Measurements from ENCODE around the gene EPB41L4B.
"Not testable (repeated sequence)": the region's sequence is repeated elsewhere in the genome, so short reads cannot be mapped to it uniquely, and the experiment has no call there.

EPB41L4B gene

GRCh38 chr9:109295221-109296130, 25.4 kb downstream of the EPB41L4B start:
- DNase-seq = no peak

- DNase-seq = no peak
These were observed 30.5 kb downstream of the EPB41L4B start for GRCh38 chr9:109290385-109290784.

- DNase-seq = no peak
These were observed 30.9 kb downstream of the EPB41L4B start for GRCh38 chr9:109289931-109290330.

GRCh38 chr9:109289186-109289585, 31.7 kb downstream of the EPB41L4B start:
- DNase-seq = no peak

GRCh38 chr9:109286981-109287380, 33.9 kb downstream of the EPB41L4B start:
- no peak for DNase-seq

GRCh38 chr9:109286571-109286977, 34.3 kb downstream of the EPB41L4B start:
- no peak for DNase-seq

- DNase-seq = not testable (repeated sequence)
These were observed 37.2 kb downstream of the EPB41L4B start for GRCh38 chr9:109283672-109284071.

- DNase-seq = no peak
These were observed 37.8 kb downstream of the EPB41L4B start for GRCh38 chr9:109283012-109283411.

GRCh38 chr9:109282302-109282701, 38.6 kb downstream of the EPB41L4B start:
- DNase-seq = no peak

- no peak for DNase-seq
These were observed 39.3 kb downstream of the EPB41L4B start for GRCh38 chr9:109281518-109281917.

GRCh38 chr9:109278848-109279247, 42.0 kb downstream of the EPB41L4B start:
- no peak for DNase-seq

GRCh38 chr9:109278216-109278615, 42.6 kb downstream of the EPB41L4B start:
- no peak for DNase-seq

GRCh38 chr9:109277451-109277850, 43.4 kb downstream of the EPB41L4B start:
- no peak for DNase-seq

- DNase-seq = no peak
These were observed 44.1 kb downstream of the EPB41L4B start for GRCh38 chr9:109276469-109277440.

GRCh38 chr9:109274884-109275730, 45.8 kb downstream of the EPB41L4B start:
- DNase-seq = no peak

GRCh38 chr9:109273869-109274268, 47.0 kb downstream of the EPB41L4B start:
- no peak for DNase-seq

GRCh38 chr9:109272745-109273144, 48.1 kb downstream of the EPB41L4B start:
- no peak for DNase-seq

- DNase-seq = no peak
These were observed 48.8 kb downstream of the EPB41L4B start for GRCh38 chr9:109272045-109272444.

- DNase-seq = no peak
These were observed 49.6 kb downstream of the EPB41L4B start for GRCh38 chr9:109270971-109271925.

GRCh38 chr9:109270441-109270840, 50.4 kb downstream of the EPB41L4B start:
- no peak for DNase-seq

GRCh38 chr9:109269839-109270238, 51.0 kb downstream of the EPB41L4B start:
- DNase-seq = no peak

All from CD4-positive, alpha-beta T cell treated with Interleukin-17A for 4 hours (primary cell).